ENCODE results near the gene ABCC11. TPM values are rescaled to one million over a fixed set of nuclear protein-coding genes. Genes with fewer than 3 reads are reported as not detected.

Gene ABCC11
- total RNA-seq, 1 donor from 2014 or later, result 0.09 TPM

GRCh38 chr16:48204825-48205151 lies 42.6 kb downstream of the ABCC11 start:
- H3K27me3 Mint-ChIP-seq (ENCODE audit: low read depth), result peaks cover 21% of the 10 kb centered on the region
- no peaks in the 10 kb centered on the region for H3K9me3 Mint-ChIP-seq
- no peak for DNase-seq (ENCODE audit: low read depth, low spot score)
- H3K27ac Mint-ChIP-seq (ENCODE audit: unreplicated experiment), result no peak overlapping the region
- no peak overlapping the region for H3K4me3 Mint-ChIP-seq
- no peak for TF ChIP-seq CTCF (conservative IDR thresholded peaks at IDR 0.05)
- no peaks in the 10 kb centered on the region for H3K36me3 Mint-ChIP-seq (ENCODE audit: low read depth)
- H3K4me1 Mint-ChIP-seq, result no peaks in the 10 kb centered on the region

GRCh38 chr16:48203974-48204824 lies 43.1 kb downstream of the ABCC11 start:
- no peak for TF ChIP-seq CTCF (conservative IDR thresholded peaks at IDR 0.05)
- Mint-ChIP-seq H3K27ac (ENCODE audit: unreplicated experiment) (no peak overlapping the region), H3K27me3 (ENCODE audit: low read depth) (peaks cover 21% of the 10 kb centered on the region), H3K4me3 (no peak overlapping the region), H3K36me3 (ENCODE audit: low read depth) (no peaks in the 10 kb centered on the region), H3K9me3 (no peaks in the 10 kb centered on the region), H3K4me1 (no peaks in the 10 kb centered on the region)
- no peak for DNase-seq (ENCODE audit: low read depth, low spot score)

GRCh38 chr16:48201515-48202201 lies 45.7 kb downstream of the ABCC11 start:
- no peaks in the 10 kb centered on the region for H3K4me1 Mint-ChIP-seq
- no peaks in the 10 kb centered on the region for H3K36me3 Mint-ChIP-seq (ENCODE audit: low read depth)
- H3K27me3 Mint-ChIP-seq (ENCODE audit: low read depth), result peaks cover 7% of the 10 kb centered on the region

GRCh38 chr16:48197294-48197693 lies 50.0 kb downstream of the ABCC11 start:
- H3K27ac Mint-ChIP-seq (ENCODE audit: unreplicated experiment), result no peak overlapping the region
- no peaks in the 10 kb centered on the region for H3K4me1 Mint-ChIP-seq
- no peak for DNase-seq (ENCODE audit: low read depth, low spot score)
- H3K27me3 Mint-ChIP-seq (ENCODE audit: low read depth), result no peaks in the 10 kb centered on the region
- no peak for TF ChIP-seq CTCF (conservative IDR thresholded peaks at IDR 0.05)
- H3K9me3 Mint-ChIP-seq, result no peaks in the 10 kb centered on the region
- no peak overlapping the region for H3K4me3 Mint-ChIP-seq
- H3K36me3 Mint-ChIP-seq (ENCODE audit: low read depth), result no peaks in the 10 kb centered on the region

More at GRCh38 chr16:48201515-48202201, 45.7 kb downstream of the ABCC11 start:
- H3K4me3 Mint-ChIP-seq, result no peak overlapping the region
- H3K9me3 Mint-ChIP-seq, result no peaks in the 10 kb centered on the region
- no peak for TF ChIP-seq CTCF (conservative IDR thresholded peaks at IDR 0.05)
- no peak for DNase-seq (ENCODE audit: low read depth, low spot score)
- H3K27ac Mint-ChIP-seq (ENCODE audit: unreplicated experiment), result no peak overlapping the region

GRCh38 chr16:48194828-48195556 lies 52.3 kb downstream of the ABCC11 start:
- Mint-ChIP-seq H3K27ac (ENCODE audit: unreplicated experiment) (no peak overlapping the region), H3K36me3 (ENCODE audit: low read depth) (no peaks in the 10 kb centered on the region), H3K4me3 (no peak overlapping the region), H3K27me3 (ENCODE audit: low read depth) (no peaks in the 10 kb centered on the region), H3K4me1 (no peaks in the 10 kb centered on the region), H3K9me3 (no peaks in the 10 kb centered on the region)
- TF ChIP-seq CTCF (conservative IDR thresholded peaks at IDR 0.05), result no peak
- DNase-seq (ENCODE audit: low read depth, low spot score), result no peak
